Measurements from ENCODE around the gene KLHL18. TPM values are rescaled to one million over a fixed set of nuclear protein-coding genes. Genes with fewer than 3 reads are reported as not detected.

The KLHL18 gene
- total RNA-seq, 1 donor from 2014 or later, result 10.1 TPM

GRCh38 chr3:47385796-47386195 is 103.1 kb downstream of the KLHL18 start:
- no peaks in the 10 kb centered on the region for H3K9me3 ChIP-seq
- H3K4me3 ChIP-seq, result no peak overlapping the region
- peaks cover 52% of the 10 kb centered on the region for H3K4me1 ChIP-seq
- no peak overlapping the region for H3K27ac ChIP-seq
- H3K27me3 ChIP-seq, result no peaks in the 10 kb centered on the region
- intact Hi-C loops (cut with DNase I), result no loop called here
- DNase-seq (ENCODE audit: extremely low spot score in 2 of 2), result no peak
- H3K36me3 ChIP-seq, result peaks cover 0 to 11% of the 10 kb centered on the region in 2 donors
- TF ChIP-seq POLR2AphosphoS5 (IDR thresholded peaks at IDR 0.05; ENCODE audit: insufficient read depth in 1 of 2, low read depth in 1 of 2) (no peak), POLR2A (IDR thresholded peaks at IDR 0.05) (no peak)
- TF ChIP-seq, protein P1, sequence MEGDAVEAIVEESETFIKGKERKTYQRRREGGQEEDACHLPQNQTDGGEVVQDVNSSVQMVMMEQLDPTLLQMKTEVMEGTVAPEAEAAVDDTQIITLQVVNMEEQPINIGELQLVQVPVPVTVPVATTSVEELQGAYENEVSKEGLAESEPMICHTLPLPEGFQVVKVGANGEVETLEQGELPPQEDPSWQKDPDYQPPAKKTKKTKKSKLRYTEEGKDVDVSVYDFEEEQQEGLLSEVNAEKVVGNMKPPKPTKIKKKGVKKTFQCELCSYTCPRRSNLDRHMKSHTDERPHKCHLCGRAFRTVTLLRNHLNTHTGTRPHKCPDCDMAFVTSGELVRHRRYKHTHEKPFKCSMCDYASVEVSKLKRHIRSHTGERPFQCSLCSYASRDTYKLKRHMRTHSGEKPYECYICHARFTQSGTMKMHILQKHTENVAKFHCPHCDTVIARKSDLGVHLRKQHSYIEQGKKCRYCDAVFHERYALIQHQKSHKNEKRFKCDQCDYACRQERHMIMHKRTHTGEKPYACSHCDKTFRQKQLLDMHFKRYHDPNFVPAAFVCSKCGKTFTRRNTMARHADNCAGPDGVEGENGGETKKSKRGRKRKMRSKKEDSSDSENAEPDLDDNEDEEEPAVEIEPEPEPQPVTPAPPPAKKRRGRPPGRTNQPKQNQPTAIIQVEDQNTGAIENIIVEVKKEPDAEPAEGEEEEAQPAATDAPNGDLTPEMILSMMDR (IDR thresholded peaks at IDR 0.05), result no peak

- Histone ChIP-seq H3K4me1 (peaks cover 48% of the 10 kb centered on the region), H3K27me3 (no peaks in the 10 kb centered on the region), H3K4me3 (no peak overlapping the region), H3K9me3 (no peaks in the 10 kb centered on the region), H3K27ac (no peak overlapping the region), H3K36me3 (peaks cover 0 to 10% of the 10 kb centered on the region in 2 donors)
- no peak for DNase-seq (ENCODE audit: extremely low spot score in 2 of 2)
- TF ChIP-seq POLR2AphosphoS5 (IDR thresholded peaks at IDR 0.05; ENCODE audit: insufficient read depth in 1 of 2, low read depth in 1 of 2) (no peak), POLR2A (IDR thresholded peaks at IDR 0.05) (no peak)
- TF ChIP-seq, protein P1 (IDR thresholded peaks at IDR 0.05), result no peak
- intact Hi-C loops (cut with DNase I), result no loop called here
Observed at GRCh38 chr3:47392933-47393332, 110.2 kb downstream of the KLHL18 start.

- Histone ChIP-seq H3K9me3 (no peaks in the 10 kb centered on the region), H3K4me3 (no peak overlapping the region), H3K36me3 (no peaks in the 10 kb centered on the region), H3K4me1 (peaks cover 45% of the 10 kb centered on the region), H3K27me3 (no peaks in the 10 kb centered on the region), H3K27ac (no peak overlapping the region)
- no peak for DNase-seq (ENCODE audit: extremely low spot score in 2 of 2)
- intact Hi-C loops (cut with DNase I), result no loop called here
- no peak for TF ChIP-seq POLR2A (IDR thresholded peaks at IDR 0.05)
- TF ChIP-seq, protein P1 (IDR thresholded peaks at IDR 0.05), result no peak
- no peak for TF ChIP-seq POLR2AphosphoS5 (IDR thresholded peaks at IDR 0.05; ENCODE audit: insufficient read depth in 1 of 2, low read depth in 1 of 2)
Observed at GRCh38 chr3:47394140-47394870, 111.6 kb downstream of the KLHL18 start.

DNA sequence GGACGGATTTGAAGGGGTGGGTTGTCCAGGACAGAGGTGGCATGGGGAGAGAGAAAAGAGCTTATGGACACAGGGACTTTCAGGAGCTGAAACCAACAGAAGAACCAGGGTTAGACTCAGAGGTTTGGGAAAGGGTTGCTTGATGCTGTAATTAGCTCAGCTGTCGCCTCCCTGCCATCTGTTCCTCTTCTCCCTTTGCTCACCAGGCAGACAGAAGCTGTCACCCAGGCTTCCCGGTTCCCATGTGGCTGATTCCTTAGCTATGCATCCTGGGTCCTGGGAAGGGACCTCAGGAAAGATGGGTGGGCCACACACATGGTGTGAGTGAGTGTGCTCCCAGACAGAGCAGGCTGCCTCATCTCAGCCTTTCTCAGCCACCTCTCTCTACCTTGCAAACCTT is 112.1 kb downstream of the KLHL18 start:
- H3K27me3 ChIP-seq, result no peaks in the 10 kb centered on the region
- H3K4me1 ChIP-seq, result peaks cover 45% of the 10 kb centered on the region
- DNase-seq (ENCODE audit: extremely low spot score in 2 of 2), result no peak
- intact Hi-C loops (cut with DNase I), result no loop called here
- no peak overlapping the region for H3K27ac ChIP-seq
- no peak for TF ChIP-seq POLR2AphosphoS5 (IDR thresholded peaks at IDR 0.05; ENCODE audit: insufficient read depth in 1 of 2, low read depth in 1 of 2)
- no peak for TF ChIP-seq POLR2A (IDR thresholded peaks at IDR 0.05)
- TF ChIP-seq, protein P1 (IDR thresholded peaks at IDR 0.05), result no peak
- H3K9me3 ChIP-seq, result no peaks in the 10 kb centered on the region
- H3K4me3 ChIP-seq, result no peak overlapping the region
- no peaks in the 10 kb centered on the region for H3K36me3 ChIP-seq

Small RNA genes lying within 50 kb of the gene (small RNA-seq; reads per million reads assigned to genes)
- not detected for gene SNORD13P3

Other genes starting within 250 kb of the KLHL18 start
- gene SETD2, start 118.8 kb upstream of the KLHL18 start, total RNA-seq, result 55.5 TPM
- gene KIF9, start 145 bp upstream of the KLHL18 start, total RNA-seq, result 0.98 TPM
- gene PTPN23, start 98.1 kb downstream of the KLHL18 start, total RNA-seq, result 30.2 TPM
- gene SCAP, start 193.0 kb downstream of the KLHL18 start, total RNA-seq, result 84.7 TPM
- gene ELP6, start 230.8 kb downstream of the KLHL18 start, total RNA-seq, result 22.1 TPM

All from vagina (tissue), 2 donors.